Kidney epithelial cell (primary cell): ENCODE results near the gene CDKL5. TPM values are rescaled to one million over a fixed set of nuclear protein-coding genes. Genes with fewer than 3 reads are reported as not detected.

ENCODE experiments used
- DNase-seq: peaks from one replicate; pipeline ENCODE4 v3.0.0-alpha.2; 2010; ENCODE audit warnings: low read depth
- H3K27me3 ChIP-seq: 2 replicates; pipeline ENCODE4 v1.6.0; 2011; ENCODE audit warnings: low read length; ENCODE audit not compliant: control insufficient read depth, insufficient read depth
- H3K36me3 ChIP-seq: 2 replicates; pipeline ENCODE4 v1.5.1; 2011; ENCODE audit warnings: low read length; ENCODE audit not compliant: control insufficient read depth, insufficient read depth
- H3K4me3 ChIP-seq: 2 replicates; pipeline ENCODE4 v1.5.1; 2011; ENCODE audit warnings: low read depth, mild to moderate bottlenecking, control low read depth, low read length
- CTCF ChIP-seq: IDR thresholded peaks from 2 replicates; pipeline ENCODE4 v1.5.1; 2011; ENCODE audit warnings: mild to moderate bottlenecking, moderate library complexity, low read length, control low read depth, inconsistent platforms; ENCODE audit not compliant: insufficient read depth, poor library complexity, severe bottlenecking
- total RNA-seq: library from RNA; depleted of rRNA; stranded (reverse); fragments of >200 nt; gene quantifications from 2 replicates; pipeline ENCODE4 v1.2.3, GENCODE V29; 2015

Gene CDKL5
- total RNA-seq, 1 donor from 2014 or later: 6.9 TPM

GRCh38 chrX:18457000-18457399, 31.6 kb downstream of the CDKL5 start:
- no peak for TF ChIP-seq CTCF
- DNase-seq: no peak
- no peaks in the 10 kb centered on the region for H3K36me3 ChIP-seq
- H3K27me3 ChIP-seq: no peaks in the 10 kb centered on the region
- no peak overlapping the region for H3K4me3 ChIP-seq

GRCh38 chrX:18461431-18461830, 36.0 kb downstream of the CDKL5 start:
- Histone ChIP-seq H3K36me3 (no peaks in the 10 kb centered on the region), H3K4me3 (no peak overlapping the region), H3K27me3 (no peaks in the 10 kb centered on the region)
- no peak for TF ChIP-seq CTCF
- DNase-seq: no peak

- TF ChIP-seq CTCF: no peak
- Histone ChIP-seq H3K36me3 (no peaks in the 10 kb centered on the region), H3K27me3 (no peaks in the 10 kb centered on the region), H3K4me3 (no peak overlapping the region)
- no peak for DNase-seq
Observed at GRCh38 chrX:18464499-18464898, 39.1 kb downstream of the CDKL5 start.

- no peak for TF ChIP-seq CTCF
- Histone ChIP-seq H3K27me3 (no peaks in the 10 kb centered on the region), H3K36me3 (no peaks in the 10 kb centered on the region), H3K4me3 (no peak overlapping the region)
- DNase-seq: no peak
Observed at GRCh38 chrX:18465051-18465450, 39.6 kb downstream of the CDKL5 start.

GRCh38 chrX:18468599-18468998, 43.2 kb downstream of the CDKL5 start:
- TF ChIP-seq CTCF: no peak
- no peak overlapping the region for H3K4me3 ChIP-seq
- H3K27me3 ChIP-seq: no peaks in the 10 kb centered on the region

GRCh38 chrX:18471296-18471695, 45.9 kb downstream of the CDKL5 start:
- no peak for TF ChIP-seq CTCF
- H3K36me3 ChIP-seq: no peaks in the 10 kb centered on the region

More at GRCh38 chrX:18468599-18468998, 43.2 kb downstream of the CDKL5 start:
- DNase-seq: no peak
- no peaks in the 10 kb centered on the region for H3K36me3 ChIP-seq

More at GRCh38 chrX:18471296-18471695, 45.9 kb downstream of the CDKL5 start:
- H3K4me3 ChIP-seq: no peak overlapping the region
- DNase-seq: no peak
- H3K27me3 ChIP-seq: no peaks in the 10 kb centered on the region
